OCI-LY3 (cell line): Measurements from ENCODE around the gene AASS.

ENCODE experiments used
- EZH2phosphoT487 ChIP-seq: fragments of 200-600 bp; shearing (Covaris generic); IDR thresholded peaks from 2 replicates; pipeline ENCODE4 v1.6.1; 2018; ENCODE audit warnings: antibody characterized with exemption, mixed run types, low read depth
- TF ChIP-seq, protein P1 (sequence below): fragments of 200-600, 300-600 bp; sonication (generic); IDR thresholded peaks from 2 replicates; pipeline ENCODE4 v1.5.1; 2014; ENCODE audit warnings: antibody characterized with exemption, low read length, low read depth

DNA sequence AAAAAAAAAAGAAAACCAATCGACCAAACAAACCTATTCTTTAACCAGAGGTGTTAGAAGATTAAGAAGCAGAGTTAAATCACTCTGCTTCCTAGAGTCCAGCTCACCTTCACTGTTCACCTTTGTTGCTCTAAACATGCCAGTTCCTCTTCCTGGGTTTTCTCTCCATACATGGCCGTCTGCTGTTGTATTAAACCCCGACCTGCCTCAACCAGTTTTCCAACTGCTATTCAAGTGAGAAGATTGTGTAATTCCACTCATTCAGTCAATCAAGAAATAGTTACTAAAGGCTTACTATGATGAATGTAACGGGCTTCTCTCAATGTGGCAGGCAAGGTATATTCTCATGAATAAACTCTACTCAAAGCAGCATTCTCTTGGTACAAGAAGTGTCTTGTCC, 8.8 kb downstream of the AASS start:
- TF ChIP-seq, protein P1, sequence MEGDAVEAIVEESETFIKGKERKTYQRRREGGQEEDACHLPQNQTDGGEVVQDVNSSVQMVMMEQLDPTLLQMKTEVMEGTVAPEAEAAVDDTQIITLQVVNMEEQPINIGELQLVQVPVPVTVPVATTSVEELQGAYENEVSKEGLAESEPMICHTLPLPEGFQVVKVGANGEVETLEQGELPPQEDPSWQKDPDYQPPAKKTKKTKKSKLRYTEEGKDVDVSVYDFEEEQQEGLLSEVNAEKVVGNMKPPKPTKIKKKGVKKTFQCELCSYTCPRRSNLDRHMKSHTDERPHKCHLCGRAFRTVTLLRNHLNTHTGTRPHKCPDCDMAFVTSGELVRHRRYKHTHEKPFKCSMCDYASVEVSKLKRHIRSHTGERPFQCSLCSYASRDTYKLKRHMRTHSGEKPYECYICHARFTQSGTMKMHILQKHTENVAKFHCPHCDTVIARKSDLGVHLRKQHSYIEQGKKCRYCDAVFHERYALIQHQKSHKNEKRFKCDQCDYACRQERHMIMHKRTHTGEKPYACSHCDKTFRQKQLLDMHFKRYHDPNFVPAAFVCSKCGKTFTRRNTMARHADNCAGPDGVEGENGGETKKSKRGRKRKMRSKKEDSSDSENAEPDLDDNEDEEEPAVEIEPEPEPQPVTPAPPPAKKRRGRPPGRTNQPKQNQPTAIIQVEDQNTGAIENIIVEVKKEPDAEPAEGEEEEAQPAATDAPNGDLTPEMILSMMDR = no peak
- no peak for TF ChIP-seq EZH2phosphoT487
